Vagina (tissue), 2 donors: Measurements from ENCODE around the gene GALNTL6. TPM values are rescaled to one million over a fixed set of nuclear protein-coding genes. Genes with fewer than 3 reads are reported as not detected.
"Not testable (repeated sequence)": the region's sequence is repeated elsewhere in the genome, so short reads cannot be mapped to it uniquely, and the experiment has no call there.

ENCODE experiments used
- DNase-seq, 2 donors: peaks; one replicate each; pipeline ENCODE4 v3.0.0-alpha.2; 2017; ENCODE audit errors: extremely low spot score in 2 of 2
- H3K27ac ChIP-seq: fragments of 200-600 bp; sonication (generic); one replicate; pipeline ENCODE4 v1.5.1; 2019
- H3K27me3 ChIP-seq: fragments of 200-600 bp; sonication (generic); one replicate; pipeline ENCODE4 v1.5.1; 2019
- H3K36me3 ChIP-seq, 2 donors: fragments of 200-600 bp; sonication (generic); one replicate each; pipeline ENCODE4 v1.5.1; 2017 to 2019
- H3K4me1 ChIP-seq: fragments of 200-600 bp; sonication (generic); one replicate; pipeline ENCODE4 v1.5.1; 2019
- H3K4me3 ChIP-seq, 2 donors: fragments of 200-600 bp; sonication (generic); 1 replicate in 1 of 2; 2 replicates in 1 of 2; pipeline ENCODE4 v1.5.1; 2016 to 2019
- H3K9me3 ChIP-seq: fragments of 200-600 bp; sonication (generic); one replicate; pipeline ENCODE4 v1.5.1; 2019
- CTCF ChIP-seq, 3 experiments: fragments of 450-650 bp in 2 of 3; fragments of 200-600 bp in 1 of 3; sonication (generic) in 1 of 3; IDR thresholded peaks; one replicate each; pipeline ENCODE4 v1.5.1; 2017 to 2019; ENCODE audit warnings: antibody characterized with exemption in 3 of 3, mild to moderate bottlenecking in 2 of 3, moderate library complexity in 2 of 3
- POLR2A ChIP-seq, 2 donors: fragments of 450-650 bp; IDR thresholded peaks; one replicate each; pipeline ENCODE4 v1.6.1; 2017; ENCODE audit warnings: antibody characterized with exemption in 2 of 2, mild to moderate bottlenecking in 2 of 2, moderate library complexity in 2 of 2
- POLR2AphosphoS5 ChIP-seq, 2 donors: sonication (generic); formaldehyde crosslinking; IDR thresholded peaks; one replicate each; pipeline ENCODE4 v1.9.0; 2017; ENCODE audit warnings: antibody characterized with exemption in 2 of 2, mild to moderate bottlenecking in 2 of 2, low read depth in 1 of 2; ENCODE audit not compliant: insufficient read depth in 1 of 2
- intact Hi-C: fragments of 100-400 bp; cut with DNase I; formaldehyde crosslinking; loops from one replicate; pipeline ENCODE4 v1.15.1; 2023
- total RNA-seq: library from RNA; depleted of rRNA; stranded (reverse); fragments of >200 nt; gene quantifications from one replicate; pipeline ENCODE4 v1.2.3, GENCODE V29; 2016

The GALNTL6 gene
- total RNA-seq, 1 donor from 2014 or later, result 0.74 TPM

- H3K4me3 ChIP-seq, result no peak overlapping the region
- H3K4me1 ChIP-seq, result no peaks in the 10 kb centered on the region
- no peak for DNase-seq
- H3K27ac ChIP-seq, result no peak overlapping the region
- TF ChIP-seq POLR2A (IDR thresholded peaks at IDR 0.05) (no peak), CTCF (IDR thresholded peaks at IDR 0.05) (no peak), POLR2AphosphoS5 (IDR thresholded peaks at IDR 0.05; ENCODE audit: insufficient read depth in 1 of 2, low read depth in 1 of 2) (no peak)
- intact Hi-C loops, result no loop called here
- H3K9me3 ChIP-seq, result no peaks in the 10 kb centered on the region
- no peaks in the 10 kb centered on the region for H3K27me3 ChIP-seq
- no peaks in the 10 kb centered on the region for H3K36me3 ChIP-seq
These were observed 896.2 kb downstream of the GALNTL6 start for GRCh38 chr4:172709376-172709775.

GRCh38 chr4:172716291-172716690, 903.1 kb downstream of the GALNTL6 start:
- no peaks in the 10 kb centered on the region for H3K27me3 ChIP-seq
- no peak for TF ChIP-seq POLR2AphosphoS5 (IDR thresholded peaks at IDR 0.05; ENCODE audit: insufficient read depth in 1 of 2, low read depth in 1 of 2)
- H3K9me3 ChIP-seq, result no peaks in the 10 kb centered on the region
- no peaks in the 10 kb centered on the region for H3K36me3 ChIP-seq
- H3K27ac ChIP-seq, result no peak overlapping the region
- DNase-seq, result no peak
- H3K4me1 ChIP-seq, result no peaks in the 10 kb centered on the region
- no peak overlapping the region for H3K4me3 ChIP-seq
- intact Hi-C loops, result no loop called here

DNA sequence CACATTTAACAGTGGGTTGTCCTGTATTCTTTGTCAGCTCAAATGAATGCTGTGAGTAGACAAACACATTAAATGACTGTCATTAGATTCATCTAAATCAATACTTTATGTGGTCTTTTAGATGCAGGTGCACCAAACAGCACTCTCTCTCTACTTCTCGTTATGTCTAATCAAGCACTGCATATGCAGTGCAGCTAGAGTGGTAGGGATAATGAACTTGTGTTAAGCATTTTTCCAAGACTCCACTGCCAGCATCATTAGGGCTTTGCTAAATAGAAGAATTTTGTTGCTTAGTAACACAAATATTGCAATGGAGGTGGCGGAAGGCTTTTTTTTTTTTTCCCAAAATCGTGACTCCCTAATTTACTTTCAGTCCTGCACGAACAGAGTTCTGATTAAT, 908.5 kb downstream of the GALNTL6 start:
- no peak for DNase-seq
- TF ChIP-seq POLR2A (IDR thresholded peaks at IDR 0.05) (no peak), POLR2AphosphoS5 (IDR thresholded peaks at IDR 0.05; ENCODE audit: insufficient read depth in 1 of 2, low read depth in 1 of 2) (no peak), CTCF (IDR thresholded peaks at IDR 0.05) (no peak)
- Histone ChIP-seq H3K9me3 (no peaks in the 10 kb centered on the region), H3K27me3 (no peaks in the 10 kb centered on the region), H3K4me1 (no peaks in the 10 kb centered on the region), H3K36me3 (no peaks in the 10 kb centered on the region), H3K27ac (no peak overlapping the region), H3K4me3 (no peak overlapping the region)
- intact Hi-C loops, result no loop called here

GRCh38 chr4:172725581-172725980, 912.4 kb downstream of the GALNTL6 start:
- Histone ChIP-seq H3K27me3 (no peaks in the 10 kb centered on the region), H3K36me3 (no peaks in the 10 kb centered on the region), H3K4me1 (no peaks in the 10 kb centered on the region), H3K27ac (no peak overlapping the region), H3K4me3 (no peak overlapping the region), H3K9me3 (no peaks in the 10 kb centered on the region)
- TF ChIP-seq POLR2AphosphoS5 (IDR thresholded peaks at IDR 0.05; ENCODE audit: insufficient read depth in 1 of 2, low read depth in 1 of 2), result no peak
- TF ChIP-seq POLR2A (IDR thresholded peaks at IDR 0.05), result no peak
- TF ChIP-seq CTCF (IDR thresholded peaks at IDR 0.05), result no peak
- intact Hi-C loops, result no loop called here
- no peak for DNase-seq

- DNase-seq, result no peak
- intact Hi-C loops, result no loop called here
- no peaks in the 10 kb centered on the region for H3K36me3 ChIP-seq
- TF ChIP-seq POLR2AphosphoS5 (IDR thresholded peaks at IDR 0.05; ENCODE audit: insufficient read depth in 1 of 2, low read depth in 1 of 2) (no peak), POLR2A (IDR thresholded peaks at IDR 0.05) (no peak), CTCF (IDR thresholded peaks at IDR 0.05) (no peak)
- H3K9me3 ChIP-seq, result no peaks in the 10 kb centered on the region
- no peak overlapping the region for H3K4me3 ChIP-seq
- H3K27me3 ChIP-seq, result no peaks in the 10 kb centered on the region
- H3K27ac ChIP-seq, result no peak overlapping the region
- H3K4me1 ChIP-seq, result no peaks in the 10 kb centered on the region
These were observed 912.8 kb downstream of the GALNTL6 start for GRCh38 chr4:172726001-172726423.

- TF ChIP-seq CTCF (IDR thresholded peaks at IDR 0.05), result no peak
- no peak for TF ChIP-seq POLR2AphosphoS5 (IDR thresholded peaks at IDR 0.05; ENCODE audit: insufficient read depth in 1 of 2, low read depth in 1 of 2)
- TF ChIP-seq POLR2A (IDR thresholded peaks at IDR 0.05), result no peak
- DNase-seq, result no peak
- no peaks in the 10 kb centered on the region for H3K27me3 ChIP-seq
- no peaks in the 10 kb centered on the region for H3K36me3 ChIP-seq
- no peaks in the 10 kb centered on the region for H3K4me1 ChIP-seq
- no peak overlapping the region for H3K4me3 ChIP-seq
- intact Hi-C loops, result no loop called here
- no peak overlapping the region for H3K27ac ChIP-seq
- no peaks in the 10 kb centered on the region for H3K9me3 ChIP-seq
These were observed 914.4 kb downstream of the GALNTL6 start for GRCh38 chr4:172727631-172728030.

DNA sequence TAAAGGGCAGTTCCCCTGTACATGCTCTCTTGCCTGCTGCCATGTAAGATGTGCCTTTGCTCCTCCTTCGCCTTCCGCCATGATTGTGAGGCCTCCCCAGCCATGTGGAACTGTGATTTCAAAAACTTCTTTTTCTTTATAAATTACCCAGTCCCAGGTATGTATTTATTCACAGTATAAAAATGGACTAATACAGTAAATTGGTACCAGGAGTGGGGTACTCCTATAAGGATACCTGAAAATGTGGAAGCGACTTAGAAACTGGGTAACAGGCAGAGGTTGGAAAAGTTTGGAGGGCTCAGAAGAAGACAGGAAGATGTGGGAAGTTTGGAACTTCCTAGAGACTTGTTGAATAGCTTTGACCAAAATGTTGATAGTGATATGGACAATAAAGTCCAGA, 920.4 kb downstream of the GALNTL6 start:
- H3K27me3 ChIP-seq, H3K4me1 ChIP-seq, intact Hi-C loops, H3K27ac ChIP-seq, H3K36me3 ChIP-seq, DNase-seq, H3K4me3 ChIP-seq, H3K9me3 ChIP-seq: not testable (repeated sequence)
